GM12873 (cell line): ENCODE results near the gene OPTN.

ENCODE experiments used
- CTCF ChIP-seq: IDR thresholded peaks from 2 replicates; pipeline ENCODE4 v1.5.1; 2012; ENCODE audit warnings: low read depth, mild to moderate bottlenecking, moderate library complexity, low read length, control low read depth; ENCODE audit not compliant: insufficient read depth; ENCODE audit errors: missing control alignments

The OPTN gene

GRCh38 chr10:13118784-13119410 lies 18.9 kb downstream of the OPTN start:
- no peak for TF ChIP-seq CTCF

- TF ChIP-seq CTCF = no peak
Measured at GRCh38 chr10:13120786-13121499, 21.0 kb downstream of the OPTN start.

- no peak for TF ChIP-seq CTCF
Measured at GRCh38 chr10:13121500-13121854, 21.5 kb downstream of the OPTN start.

GRCh38 chr10:13136651-13137050 lies 36.7 kb downstream of the OPTN start:
- no peak for TF ChIP-seq CTCF

- TF ChIP-seq CTCF = no peak
Measured at GRCh38 chr10:13139150-13139549, 39.2 kb downstream of the OPTN start.

GRCh38 chr10:13139676-13140075 lies 39.7 kb downstream of the OPTN start:
- no peak for TF ChIP-seq CTCF

- no peak for TF ChIP-seq CTCF
Measured at GRCh38 chr10:13140627-13141190, 40.7 kb downstream of the OPTN start.
